PC-9 (cell line): ENCODE results near the gene SLC22A25. TPM values are rescaled to one million over a fixed set of nuclear protein-coding genes. Genes with fewer than 3 reads are reported as not detected.
"Not testable (repeated sequence)": the region's sequence is repeated elsewhere in the genome, so short reads cannot be mapped to it uniquely, and the experiment has no call there.

ENCODE experiments used
- BruUV-seq: library from RNA; stranded (reverse); fragments of 400-500 nt; replicated peaks from 2 replicates; lab custom pipeline; 2021; lab: Mats Ljungman, UMichigan
- CTCF ChIA-PET: fragments of 300-600 bp; sonication (Branson Sonifier 250); formaldehyde crosslinking; loops from one replicate; lab custom pipeline; 2022; ENCODE audit warnings: antibody characterized with exemption; lab: Charles Lee
- POLR2A ChIA-PET: fragments of 300-600 bp; sonication (Branson Sonifier 250); formaldehyde crosslinking; loops from one replicate; lab custom pipeline; 2022; ENCODE audit warnings: antibody characterized with exemption; ENCODE audit not compliant: unreplicated experiment; lab: Charles Lee
- DNase-seq, 2 experiments: peaks; one replicate each; pipeline versions ENCODE4 v3.0.0 to v3.0.0-alpha.2; 2015 to 2022; ENCODE audit warnings: mixed read lengths in 1 of 2
- H2AFZ ChIP-seq: fragments of 200-600 bp; sonication (generic); 2 replicates; pipeline ENCODE4 v1.8.1; 2017; ENCODE audit warnings: antibody characterized with exemption
- H3F3A ChIP-seq: fragments of 200-600 bp; sonication (generic); 2 replicates; pipeline ENCODE4 v1.8.1; 2017; ENCODE audit warnings: antibody characterized with exemption, mild to moderate bottlenecking, low read depth; ENCODE audit not compliant: insufficient read depth
- H3K27ac ChIP-seq: fragments of 200-600 bp; sonication (generic); 2 replicates; pipeline ENCODE4 v1.6.1; 2016; ENCODE audit warnings: mixed run types
- H3K27me3 ChIP-seq: fragments of 200-600 bp; sonication (generic); 2 replicates; pipeline ENCODE4 v1.6.1; 2016; ENCODE audit warnings: low read depth, mixed run types; ENCODE audit not compliant: insufficient read depth
- H3K36me3 ChIP-seq: fragments of 200-600 bp; sonication (generic); 2 replicates; pipeline ENCODE4 v1.6.1; 2016; ENCODE audit warnings: low read depth, mixed run types
- H3K4me1 ChIP-seq: fragments of 200-600 bp; sonication (generic); replicated peaks from 2 replicates; pipeline ENCODE4 v1.6.1; 2016; ENCODE audit warnings: mixed run types; ENCODE audit not compliant: insufficient read depth
- H3K4me2 ChIP-seq: fragments of 200-600 bp; sonication (generic); 2 replicates; pipeline ENCODE4 v1.6.1; 2017; ENCODE audit warnings: mixed run types
- H3K4me3 ChIP-seq: fragments of 200-600 bp; sonication (generic); 2 replicates; pipeline ENCODE4 v1.6.1; 2016; ENCODE audit warnings: mixed run types
- H3K79me2 ChIP-seq: fragments of 200-600 bp; sonication (generic); 2 replicates; pipeline ENCODE4 v1.6.1; 2017; ENCODE audit warnings: low read depth, mixed run types
- H3K9me2 ChIP-seq: fragments of 200-600 bp; sonication (generic); 2 replicates; pipeline ENCODE4 v1.8.1; 2017; ENCODE audit warnings: mild to moderate bottlenecking; ENCODE audit not compliant: insufficient read depth
- H3K9me3 ChIP-seq: fragments of 200-600 bp; sonication (generic); 2 replicates; pipeline ENCODE4 v1.8.1; 2016; ENCODE audit warnings: low read depth; ENCODE audit not compliant: insufficient read depth
- H4K20me1 ChIP-seq: fragments of 200-600 bp; sonication (generic); 2 replicates; pipeline ENCODE4 v1.8.1; 2017; ENCODE audit not compliant: insufficient read depth
- EZH2 ChIP-seq: fragments of 200-600 bp; sonication (generic); IDR thresholded peaks from 2 replicates; pipeline ENCODE4 v1.8.0; 2017; ENCODE audit warnings: antibody characterized with exemption, low read depth
- intact Hi-C: fragments of 100-400 bp; cut with micrococcal nuclease; formaldehyde crosslinking; loops from one replicate; pipeline ENCODE4 v1.10.0; 2022; ENCODE audit not compliant: unreplicated experiment
- total RNA-seq: library from RNA; stranded (reverse); gene quantifications from 2 replicates; pipeline ENCODE4 v1.2.3, GENCODE V29; 2021
- TF ChIP-seq, protein P1 (sequence below): fragments of 200-600 bp; sonication (generic); conservative IDR thresholded peaks from 2 replicates; pipeline ENCODE4 v1.6.1; 2017; ENCODE audit warnings: mixed run types, antibody characterized with exemption, mild to moderate bottlenecking, moderate library complexity

SLC22A25 gene
- total RNA-seq, 1 experiment from 2014 or later = not detected

GRCh38 chr11:63237413-63237812, 6.0 kb downstream of the SLC22A25 start:
- Histone ChIP-seq H3K9me3 (no peaks in the 10 kb centered on the region), H3K27ac (no peak overlapping the region), H3K27me3 (peaks cover 4% of the 10 kb centered on the region; the same call in 1 of the 2 replicates), H3F3A (no peaks in the 10 kb centered on the region), H3K9me2 (no peaks in the 10 kb centered on the region), H3K36me3 (no peaks in the 10 kb centered on the region), H3K4me1 (no peaks in the 10 kb centered on the region), H4K20me1 (no peaks in the 10 kb centered on the region), H3K4me2 (no peak overlapping the region), H3K4me3 (no peak overlapping the region), H3K79me2 (no peaks in the 10 kb centered on the region), H2AFZ (no peak overlapping the region)
- no peak for DNase-seq
- intact Hi-C loops = no loop called here
- TF ChIP-seq, protein P1, sequence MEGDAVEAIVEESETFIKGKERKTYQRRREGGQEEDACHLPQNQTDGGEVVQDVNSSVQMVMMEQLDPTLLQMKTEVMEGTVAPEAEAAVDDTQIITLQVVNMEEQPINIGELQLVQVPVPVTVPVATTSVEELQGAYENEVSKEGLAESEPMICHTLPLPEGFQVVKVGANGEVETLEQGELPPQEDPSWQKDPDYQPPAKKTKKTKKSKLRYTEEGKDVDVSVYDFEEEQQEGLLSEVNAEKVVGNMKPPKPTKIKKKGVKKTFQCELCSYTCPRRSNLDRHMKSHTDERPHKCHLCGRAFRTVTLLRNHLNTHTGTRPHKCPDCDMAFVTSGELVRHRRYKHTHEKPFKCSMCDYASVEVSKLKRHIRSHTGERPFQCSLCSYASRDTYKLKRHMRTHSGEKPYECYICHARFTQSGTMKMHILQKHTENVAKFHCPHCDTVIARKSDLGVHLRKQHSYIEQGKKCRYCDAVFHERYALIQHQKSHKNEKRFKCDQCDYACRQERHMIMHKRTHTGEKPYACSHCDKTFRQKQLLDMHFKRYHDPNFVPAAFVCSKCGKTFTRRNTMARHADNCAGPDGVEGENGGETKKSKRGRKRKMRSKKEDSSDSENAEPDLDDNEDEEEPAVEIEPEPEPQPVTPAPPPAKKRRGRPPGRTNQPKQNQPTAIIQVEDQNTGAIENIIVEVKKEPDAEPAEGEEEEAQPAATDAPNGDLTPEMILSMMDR = no peak
- TF ChIP-seq EZH2 = no peak
- BruUV-seq = no TSS peak
- ChIA-PET POLR2A (no interaction called here), CTCF (no interaction called here)

DNA sequence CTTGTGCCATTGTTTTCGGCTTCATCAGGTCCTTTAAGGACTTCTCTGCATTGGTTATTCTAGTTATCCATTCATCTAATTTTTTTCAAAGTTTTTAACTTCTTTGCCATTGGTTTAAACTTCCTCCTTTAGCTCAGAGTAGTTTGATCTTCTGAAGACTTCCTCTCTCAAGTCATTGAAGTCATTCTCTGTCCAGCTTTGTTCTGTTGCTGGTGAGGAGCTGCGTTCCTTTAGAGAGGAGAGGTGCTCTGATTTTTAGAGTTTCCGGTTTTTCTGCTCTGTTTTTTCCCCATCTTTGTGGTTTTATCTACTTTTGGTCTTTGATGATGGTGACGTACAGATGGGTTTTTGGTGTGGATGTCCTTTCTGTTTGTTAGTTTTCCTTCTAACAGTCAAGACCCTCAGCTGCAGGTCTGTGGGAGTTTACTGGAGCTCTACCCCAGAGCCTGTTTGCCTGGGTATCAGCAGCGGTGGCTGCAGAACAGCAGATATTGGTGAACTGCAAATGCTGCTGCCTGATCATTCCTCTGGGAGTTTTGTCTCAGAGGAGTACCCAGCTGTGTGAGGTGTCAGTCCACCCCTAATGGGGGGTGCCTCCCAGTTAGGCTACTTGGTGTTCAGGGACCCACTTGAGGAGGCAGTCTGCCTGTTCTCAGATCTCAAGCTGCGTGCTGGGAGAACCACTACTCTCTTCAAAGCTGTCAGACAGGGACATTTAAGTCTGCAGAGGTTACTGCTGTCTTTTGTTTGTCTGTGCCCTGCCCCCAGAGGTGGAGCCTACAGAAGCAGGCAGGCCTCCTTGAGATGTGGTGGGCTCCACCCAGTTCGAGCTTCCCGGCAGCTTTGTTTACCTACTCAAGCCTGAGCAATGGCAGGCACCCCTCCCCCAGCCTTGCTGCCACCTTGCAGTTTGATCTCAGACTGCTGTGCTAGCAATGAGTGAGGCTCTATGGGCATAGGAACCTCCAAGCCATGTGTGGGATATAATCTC, 7.6 kb downstream of the SLC22A25 start:
- H3K4me3 ChIP-seq, H3K27ac ChIP-seq, H3K27me3 ChIP-seq, CTCF ChIA-PET, H2AFZ ChIP-seq, BruUV-seq, H3K4me2 ChIP-seq, H3K79me2 ChIP-seq, H3K9me3 ChIP-seq, H3K4me1 ChIP-seq, intact Hi-C loops, DNase-seq, H4K20me1 ChIP-seq, H3K36me3 ChIP-seq, POLR2A ChIA-PET, H3F3A ChIP-seq, H3K9me2 ChIP-seq: not testable (repeated sequence)

GRCh38 chr11:63229815-63230214, 13.6 kb downstream of the SLC22A25 start:
- Histone ChIP-seq H3K4me1 (no peaks in the 10 kb centered on the region), H3K79me2 (no peaks in the 10 kb centered on the region), H3K9me3 (no peaks in the 10 kb centered on the region), H3K27ac (no peak overlapping the region), H3K36me3 (no peaks in the 10 kb centered on the region), H3K4me2 (no peak overlapping the region), H3K9me2 (no peaks in the 10 kb centered on the region), H4K20me1 (no peaks in the 10 kb centered on the region), H2AFZ (no peak overlapping the region), H3K27me3 (peaks cover 12% of the 10 kb centered on the region; the same call in 1 of the 2 replicates), H3F3A (no peaks in the 10 kb centered on the region), H3K4me3 (no peak overlapping the region)
- ChIA-PET CTCF (no interaction called here), POLR2A (no interaction called here)
- DNase-seq = no peak
- TF ChIP-seq, protein P1 = no peak
- no peak for TF ChIP-seq EZH2
- no TSS peak for BruUV-seq
- intact Hi-C loops = no loop called here
